Stomach (tissue), 4 donors: ENCODE results near the gene CIT.

Experiments used
- CTCF ChIP-seq, 7 experiments: fragments of 450-650 bp in 4 of 7; fragments of 200-600 bp in 3 of 7; sonication (generic) in 3 of 7; IDR thresholded peaks; one replicate each; pipeline ENCODE4 v1.5.1; 2016 to 2019; ENCODE audit warnings: antibody characterized with exemption in 7 of 7, control low read depth in 2 of 7, mild to moderate bottlenecking in 1 of 7
- EP300 ChIP-seq: sonication (generic); formaldehyde crosslinking; IDR thresholded peaks from one replicate; pipeline ENCODE4 v1.6.1; 2017; ENCODE audit warnings: antibody characterized with exemption
- POLR2A ChIP-seq, 4 donors: fragments of 450-650 bp; IDR thresholded peaks; one replicate each; pipeline ENCODE4 v1.6.1; 2016; ENCODE audit warnings: antibody characterized with exemption in 4 of 4, control low read depth in 2 of 4, mild to moderate bottlenecking in 1 of 4, moderate library complexity in 1 of 4

DNA sequence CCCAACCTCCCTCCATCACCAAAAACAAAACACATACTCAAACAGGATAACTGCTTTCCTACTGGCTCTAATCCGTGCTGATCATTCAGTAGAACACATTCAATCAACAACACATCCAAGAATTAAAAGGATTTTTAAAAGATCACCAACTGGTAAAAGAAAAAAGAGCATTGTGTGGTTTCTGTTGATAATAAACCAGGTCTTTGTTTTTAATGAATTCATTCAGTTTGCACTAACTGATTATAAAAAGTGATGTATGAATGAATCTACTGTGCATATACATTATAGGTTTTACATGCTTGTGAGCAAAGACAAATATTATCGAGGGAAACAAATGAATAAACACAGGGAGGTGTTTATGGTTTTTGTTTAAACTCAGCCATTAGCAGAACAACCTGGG is 55.1 kb downstream of the CIT start:
- no peak for TF ChIP-seq CTCF (IDR thresholded peaks at IDR 0.05)
- TF ChIP-seq EP300: no peak
- no peak for TF ChIP-seq POLR2A (IDR thresholded peaks at IDR 0.05)
